NCI-H526 treated with DMSO at 0.1 percent for 48 hours (cell line): ENCODE measurements around the gene ARG2.
"Not testable (repeated sequence)": the region's sequence is repeated elsewhere in the genome, so short reads cannot be mapped to it uniquely, and the experiment has no call there.

Source experiments
- DNase-seq: peaks from one replicate; lab custom pipeline; 2025; lab: John Stamatoyannopoulos, UW

Gene ARG2

DNA sequence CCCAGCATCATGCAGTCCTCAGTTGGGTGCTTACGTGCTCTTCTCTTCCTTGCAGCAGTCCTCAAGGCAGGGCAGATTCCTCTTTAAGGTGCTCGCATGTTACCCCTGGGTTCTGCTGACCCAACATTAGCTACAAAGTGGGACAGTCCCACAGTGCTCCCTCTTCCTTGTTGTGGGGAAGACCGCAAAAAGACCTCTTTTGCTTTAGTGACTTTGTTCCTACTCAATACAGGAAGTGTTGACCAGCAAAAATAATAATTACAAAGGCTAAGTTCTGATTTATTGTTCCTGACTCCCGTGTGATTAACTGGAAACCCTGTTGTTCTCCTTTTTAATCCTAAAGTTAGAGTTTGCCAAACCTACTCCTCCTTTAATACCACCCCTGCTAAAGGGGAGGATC, 33.4 kb upstream of the ARG2 start:
- DNase-seq, result no peak

DNA sequence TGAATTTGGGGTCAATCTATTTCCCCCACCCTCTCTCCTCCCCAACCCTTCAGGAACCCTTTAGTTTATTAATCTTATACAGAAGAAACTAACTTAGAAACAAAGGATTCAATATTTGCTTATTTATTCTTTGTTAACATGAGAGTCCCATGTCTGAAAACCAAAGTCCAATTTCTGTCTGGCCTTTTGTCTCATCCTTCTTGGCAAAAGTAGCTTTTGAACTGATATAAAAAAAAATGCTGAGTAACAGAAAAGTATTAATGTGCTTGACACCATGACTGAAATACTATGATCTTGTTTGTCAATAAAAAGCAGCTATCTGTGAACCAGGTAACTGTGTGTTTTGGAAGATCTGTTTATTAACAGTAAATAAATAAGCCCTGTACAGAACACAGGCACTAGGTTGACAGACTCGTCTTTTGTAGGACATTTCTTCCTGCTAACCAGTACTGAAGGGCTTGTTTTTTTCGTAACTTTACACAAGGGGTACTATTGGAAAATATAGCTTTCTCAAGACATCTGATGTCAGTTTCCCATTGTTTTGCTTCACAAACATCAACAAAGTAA, 30.4 kb upstream of the ARG2 start:
- DNase-seq, result no peak

GRCh38 chr14:67593650-67594049, 26.1 kb upstream of the ARG2 start:
- DNase-seq, result not testable (repeated sequence)

- no peak for DNase-seq
Measured at GRCh38 chr14:67595392-67595791, 24.3 kb upstream of the ARG2 start.

GRCh38 chr14:67599698-67600561, 19.8 kb upstream of the ARG2 start, which contains the start of gene PIGH:
PIGH (minus strand) TSS chr14:67600268; CDS start chr14:67600203, 65 bp downstream.
- DNase-seq, result peak; percentile 76

DNA sequence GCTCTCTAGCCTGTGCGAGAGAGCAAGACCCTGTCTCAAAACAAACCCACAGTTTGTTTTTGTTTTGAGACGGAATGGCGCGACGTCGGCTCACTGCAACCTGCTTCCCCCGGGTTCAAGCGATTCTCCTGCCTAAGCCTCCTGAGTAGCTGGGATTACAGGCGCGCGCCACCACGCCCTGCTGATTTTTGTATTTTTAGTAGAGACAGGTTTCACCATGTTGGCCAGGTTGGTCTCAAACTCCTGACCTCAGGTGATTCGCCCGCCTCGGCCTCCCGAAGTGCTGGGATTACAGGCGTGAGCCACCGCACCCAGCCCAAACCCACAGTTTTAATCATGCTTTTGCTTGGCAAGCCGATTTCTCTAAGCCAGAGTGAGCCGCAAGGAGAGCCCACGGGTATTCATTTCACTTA, 19.2 kb upstream of the ARG2 start:
- not testable (repeated sequence) for DNase-seq

GRCh38 chr14:67602076-67602475, 17.6 kb upstream of the ARG2 start:
- no peak for DNase-seq

- DNase-seq, result no peak
Measured at GRCh38 chr14:67602995-67603545, 16.6 kb upstream of the ARG2 start.

DNA sequence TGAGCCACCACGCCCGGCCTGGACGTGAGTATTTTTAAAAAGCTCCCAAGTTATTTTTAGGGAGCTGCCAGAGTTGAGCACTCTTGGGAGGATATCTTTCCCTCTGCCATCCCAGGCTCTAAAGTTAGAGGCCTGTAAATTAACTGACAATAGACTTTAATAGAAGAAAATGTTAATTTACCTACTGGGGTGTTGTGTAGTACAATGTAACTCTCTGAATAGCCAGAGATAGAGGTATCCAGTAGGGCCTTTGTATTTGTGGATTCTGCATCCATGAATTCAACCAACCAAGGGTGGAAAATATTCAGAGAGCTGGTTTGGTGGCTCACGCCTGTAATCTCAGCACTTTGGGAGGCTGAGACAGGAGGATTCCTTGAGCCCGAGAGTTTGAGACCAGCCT, 12.1 kb upstream of the ARG2 start:
- DNase-seq, result no peak

- no peak for DNase-seq
Measured at GRCh38 chr14:67609642-67610310, 9.9 kb upstream of the ARG2 start.

GRCh38 chr14:67610491-67610890, 9.2 kb upstream of the ARG2 start:
- no peak for DNase-seq

DNA sequence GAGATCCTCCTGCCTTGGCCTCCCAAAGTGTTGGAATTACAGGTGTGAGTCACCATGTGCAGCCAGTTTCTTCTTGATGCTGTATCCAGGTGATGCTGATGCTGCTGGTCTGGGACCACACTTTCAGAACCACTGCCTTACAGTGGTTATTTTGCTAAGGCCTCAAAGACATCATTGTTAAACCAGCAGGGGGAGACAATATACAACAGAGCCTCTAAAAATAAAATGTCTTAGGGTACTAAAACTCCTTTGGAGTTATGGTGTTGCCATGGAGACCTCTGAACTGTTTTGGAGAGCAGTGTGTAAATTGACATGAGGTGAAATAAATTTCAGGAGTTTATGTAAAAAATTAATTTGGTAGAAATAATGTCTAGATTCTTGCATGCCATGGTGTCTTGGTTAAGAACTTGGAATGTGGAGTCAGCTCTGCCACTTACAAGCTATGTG, 1.1 kb upstream of the ARG2 start:
- DNase-seq, result peak; percentile 36

- DNase-seq, result peak; percentile 8
Measured at GRCh38 chr14:67620217-67620785, 581 bp downstream of the ARG2 start.

- no peak for DNase-seq
Measured at GRCh38 chr14:67622675-67623074, 3.0 kb downstream of the ARG2 start.

- DNase-seq, result no peak
Measured at GRCh38 chr14:67623114-67623513, 3.4 kb downstream of the ARG2 start.

DNA sequence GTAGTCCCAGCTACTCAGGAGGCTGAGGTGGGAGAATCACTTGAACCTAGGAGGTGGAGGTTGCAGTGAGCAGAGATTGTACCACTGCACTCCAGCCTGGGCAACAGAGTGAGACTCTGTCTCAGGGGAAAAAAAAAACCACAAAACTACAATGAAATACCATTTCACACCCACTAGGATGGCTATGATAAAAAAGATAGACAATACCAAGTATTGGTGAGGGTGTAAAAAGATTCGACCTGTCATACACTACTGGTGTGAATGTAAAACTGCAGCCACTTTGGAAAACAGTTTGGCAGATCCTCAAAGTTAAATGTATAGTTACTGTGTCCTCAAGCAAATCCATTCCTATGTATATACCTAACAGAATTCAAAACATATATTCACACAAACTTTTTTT, 6.4 kb downstream of the ARG2 start:
- DNase-seq, result not testable (repeated sequence)

DNA sequence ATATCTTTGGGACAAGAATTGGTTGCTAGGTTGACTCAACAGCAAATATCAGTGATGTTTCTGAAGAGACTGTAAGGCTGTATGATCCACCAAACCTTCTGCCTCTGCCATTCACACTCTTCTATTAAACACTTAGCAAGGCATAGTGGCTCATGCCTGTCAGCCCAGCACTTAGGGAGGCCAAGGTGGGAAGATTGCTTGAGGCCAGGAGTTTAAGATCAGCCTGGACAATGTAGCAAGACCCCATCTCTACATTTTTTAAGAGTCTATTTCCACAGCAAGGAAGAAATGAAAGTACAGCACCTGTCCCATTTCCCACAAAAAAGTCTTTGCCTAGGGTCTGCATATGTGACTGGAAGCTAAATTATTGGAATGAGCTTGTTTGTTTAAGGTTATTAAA, 7.8 kb downstream of the ARG2 start:
- DNase-seq, result no peak

DNA sequence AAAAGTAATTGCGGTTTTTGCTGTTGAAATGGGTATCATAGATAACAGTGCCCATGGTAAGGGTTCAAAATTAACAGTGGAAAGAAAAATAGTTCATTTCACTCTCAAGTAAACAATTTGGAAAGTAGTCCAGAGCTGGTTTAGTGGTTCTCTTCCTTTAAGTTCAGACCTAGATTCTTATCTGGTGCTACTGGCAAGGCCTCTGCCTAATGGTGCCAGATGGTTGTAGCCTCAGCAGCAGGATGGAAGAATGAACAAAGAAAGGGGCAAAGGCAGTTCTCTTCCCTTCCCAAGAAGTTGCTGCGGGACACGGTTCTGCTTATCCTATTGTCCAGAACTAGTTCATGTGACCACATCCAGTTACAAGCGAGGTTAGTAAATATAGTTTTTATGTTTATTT, 10.5 kb downstream of the ARG2 start:
- DNase-seq, result no peak

GRCh38 chr14:67630938-67631337, 11.2 kb downstream of the ARG2 start:
- DNase-seq, result no peak

DNA sequence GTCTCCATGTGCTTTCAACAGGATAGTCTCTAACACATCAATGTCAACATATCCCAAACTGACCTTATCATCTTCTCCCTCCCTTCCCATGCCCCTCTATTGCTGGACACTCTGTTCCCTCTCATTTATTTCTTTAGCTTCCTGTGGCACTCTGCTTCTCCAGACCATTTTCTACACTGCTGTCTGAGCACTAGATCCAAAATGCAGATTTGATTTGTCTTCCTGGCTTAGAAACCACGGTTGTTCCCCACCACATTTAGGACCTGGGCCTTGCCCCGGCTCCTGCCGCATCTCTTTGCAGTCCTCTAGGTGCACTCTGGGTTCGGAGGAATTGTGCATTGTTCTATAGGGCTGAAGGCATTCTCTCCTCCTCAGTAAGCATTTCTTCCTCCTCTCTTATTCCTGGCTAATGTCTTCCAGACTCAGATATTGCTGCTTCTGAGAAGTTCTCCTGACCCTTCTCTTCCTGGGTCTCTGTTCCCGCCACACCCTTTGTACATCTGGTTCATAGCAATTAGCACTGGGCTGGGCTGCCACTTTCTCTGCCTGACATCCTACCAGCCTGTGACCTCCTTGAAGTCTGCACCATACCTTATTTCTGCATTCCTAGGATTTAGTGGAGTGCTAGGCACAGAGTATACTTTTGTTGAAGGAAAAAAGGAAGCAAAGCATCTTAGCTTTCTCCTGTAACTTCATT, 13.9 kb downstream of the ARG2 start:
- no peak for DNase-seq

- no peak for DNase-seq
Measured at GRCh38 chr14:67636361-67636919, 16.7 kb downstream of the ARG2 start.
